SK-N-SH treated with all-trans-retinoic acid at 6 μM for 48 hours (cell line): ENCODE measurements around the gene ZNF391.
"Not testable (repeated sequence)": the region's sequence is repeated elsewhere in the genome, so short reads cannot be mapped to it uniquely, and the experiment has no call there.

Experiments used
- ATAC-seq: fragments of 200-7000 bp; cut with Tn5 transposase; 3 replicates; pipeline ENCODE4 v1.9.1; 2020; ENCODE audit warnings: mild to moderate bottlenecking, moderate library complexity
- ARNTL ChIP-seq: fragments of 450-650 bp; formaldehyde crosslinking; IDR thresholded peaks from 2 replicates; pipeline ENCODE4 v1.5.0; 2020; ENCODE audit warnings: low read depth, mild to moderate bottlenecking, moderate library complexity, borderline replicate concordance
- BACH2 ChIP-seq: fragments of 250-450 bp; sonication (Bioruptor Pico); IDR thresholded peaks from 2 replicates; pipeline ENCODE4 v1.9.0; 2021; ENCODE audit warnings: mild to moderate bottlenecking, borderline replicate concordance
- CREB5 ChIP-seq: fragments of 250-450 bp; sonication (Bioruptor Pico); IDR thresholded peaks from 2 replicates; pipeline ENCODE4 v1.5.1; 2020; ENCODE audit warnings: low read depth, mild to moderate bottlenecking, moderate library complexity
- CSDC2 ChIP-seq: fragments of 250-450 bp; sonication (Bioruptor Pico); IDR thresholded peaks from 2 replicates; pipeline ENCODE4 v1.5.0; 2020; ENCODE audit warnings: mild to moderate bottlenecking, moderate library complexity
- CSRNP3 ChIP-seq: fragments of 250-450 bp; sonication (Bioruptor Pico); IDR thresholded peaks from 2 replicates; pipeline ENCODE4 v1.5.1; 2021; ENCODE audit warnings: mild to moderate bottlenecking, moderate library complexity
- GLIS3 ChIP-seq: fragments of 250-450 bp; sonication (Bioruptor Pico); IDR thresholded peaks from 2 replicates; pipeline ENCODE4 v1.5.0; 2020; ENCODE audit warnings: mild to moderate bottlenecking, moderate library complexity
- ISL1 ChIP-seq: fragments of 250-450 bp; sonication (Bioruptor Pico); IDR thresholded peaks from 2 replicates; pipeline ENCODE4 v2.1.2; 2022; ENCODE audit warnings: mild to moderate bottlenecking, moderate library complexity
- OSR1 ChIP-seq: fragments of 250-450 bp; sonication (Bioruptor Pico); IDR thresholded peaks from 2 replicates; pipeline ENCODE4 v1.8.0; 2022; ENCODE audit warnings: moderate library complexity, mild to moderate bottlenecking, inconsistent platforms
- PATZ1 ChIP-seq: fragments of 250-450 bp; sonication (Bioruptor Pico); IDR thresholded peaks from 2 replicates; pipeline ENCODE4 v1.8.0; 2020; ENCODE audit warnings: mild to moderate bottlenecking, moderate library complexity, borderline replicate concordance
- POU6F1 ChIP-seq: fragments of 250-450 bp; sonication (Bioruptor Pico); IDR thresholded peaks from 2 replicates; pipeline ENCODE4 v1.8.0; 2021; ENCODE audit warnings: low read depth, mild to moderate bottlenecking, moderate library complexity, borderline replicate concordance
- PPARA ChIP-seq: fragments of 250-450 bp; sonication (Bioruptor Pico); IDR thresholded peaks from 2 replicates; pipeline ENCODE4 v1.5.0; 2020; ENCODE audit warnings: mild to moderate bottlenecking, borderline replicate concordance
- RARB ChIP-seq: fragments of 250-450 bp; sonication (Bioruptor Pico); IDR thresholded peaks from 2 replicates; pipeline ENCODE4 v1.8.0; 2021; ENCODE audit warnings: mild to moderate bottlenecking, moderate library complexity
- SNAI2 ChIP-seq: fragments of 250-450 bp; sonication (Bioruptor Pico); IDR thresholded peaks from 2 replicates; pipeline ENCODE4 v1.5.0; 2020; ENCODE audit warnings: mild to moderate bottlenecking, moderate library complexity
- TCF4 ChIP-seq: fragments of 250-450 bp; sonication (Bioruptor Pico); IDR thresholded peaks from 2 replicates; pipeline ENCODE4 v1.8.0; 2021; ENCODE audit warnings: mild to moderate bottlenecking, moderate library complexity, borderline replicate concordance
- TOX ChIP-seq: fragments of 250-450 bp; sonication (Bioruptor Pico); IDR thresholded peaks from 2 replicates; pipeline ENCODE4 v1.8.0; 2021; ENCODE audit warnings: mild to moderate bottlenecking, moderate library complexity, borderline replicate concordance
- TSHZ2 ChIP-seq: fragments of 250-450 bp; sonication (Bioruptor Pico); IDR thresholded peaks from 2 replicates; pipeline ENCODE4 v1.5.0; 2020; ENCODE audit warnings: mild to moderate bottlenecking, moderate library complexity
- ZFP3 ChIP-seq: fragments of 250-450 bp; sonication (Bioruptor Pico); IDR thresholded peaks from 2 replicates; pipeline ENCODE4 v1.5.0; 2020; ENCODE audit warnings: mild to moderate bottlenecking, moderate library complexity
- ZFP30 ChIP-seq: fragments of 450-650 bp; formaldehyde crosslinking; IDR thresholded peaks from 2 replicates; pipeline ENCODE4 v1.5.0; 2022; ENCODE audit warnings: mild to moderate bottlenecking, moderate library complexity
- ZNF565 ChIP-seq: fragments of 450-650 bp; formaldehyde crosslinking; conservative IDR thresholded peaks from 2 replicates; pipeline ENCODE4 v1.5.0; 2020; ENCODE audit warnings: low read depth, mild to moderate bottlenecking, moderate library complexity
- ZNF70 ChIP-seq: fragments of 450-650 bp; formaldehyde crosslinking; IDR thresholded peaks from 2 replicates; pipeline ENCODE4 v1.5.0; 2020; ENCODE audit warnings: mild to moderate bottlenecking, moderate library complexity
- ZNF8 ChIP-seq: fragments of 450-650 bp; formaldehyde crosslinking; IDR thresholded peaks from 2 replicates; pipeline ENCODE4 v1.5.0; 2020; ENCODE audit warnings: mild to moderate bottlenecking, moderate library complexity

ZNF391 gene

GRCh38 chr6:27375613-27376079 is 12.9 kb upstream of the ZNF391 start:
- no peak for ATAC-seq
- TF ChIP-seq ZNF8 (CRISPR knock-in tag) (no peak), TOX (CRISPR knock-in tag) (no peak), POU6F1 (CRISPR knock-in tag) (no peak), ISL1 (CRISPR knock-in tag) (no peak), TSHZ2 (no peak)

- ATAC-seq: not testable (repeated sequence)
Observed at GRCh38 chr6:27378406-27378805, 10.2 kb upstream of the ZNF391 start.

- ATAC-seq: not testable (repeated sequence)
Observed at GRCh38 chr6:27381001-27381400, 7.6 kb upstream of the ZNF391 start.

- ATAC-seq: no peak
- TF ChIP-seq ZFP3 (CRISPR knock-in tag) (no peak), BACH2 (CRISPR knock-in tag) (no peak), ARNTL (CRISPR knock-in tag) (no peak), PATZ1 (CRISPR knock-in tag) (no peak), PPARA (CRISPR knock-in tag) (no peak), RARB (CRISPR knock-in tag) (no peak), SNAI2 (CRISPR knock-in tag) (no peak), ZFP30 (CRISPR knock-in tag) (no peak)
Observed at GRCh38 chr6:27383011-27383410, 5.5 kb upstream of the ZNF391 start.

GRCh38 chr6:27383481-27383880 is 5.1 kb upstream of the ZNF391 start:
- ATAC-seq: no peak
- no peak for TF ChIP-seq ARNTL (CRISPR knock-in tag)

- TF ChIP-seq CSDC2 (no peak), TCF4 (CRISPR knock-in tag) (no peak), CREB5 (CRISPR knock-in tag) (no peak), PATZ1 (CRISPR knock-in tag) (no peak), ZNF70 (no peak), RARB (CRISPR knock-in tag) (no peak), ZNF8 (CRISPR knock-in tag) (no peak), BACH2 (CRISPR knock-in tag) (no peak), CSRNP3 (no peak), TOX (CRISPR knock-in tag) (no peak), PPARA (CRISPR knock-in tag) (no peak), ZNF565 (CRISPR knock-in tag) (no peak), GLIS3 (CRISPR knock-in tag) (no peak), OSR1 (no peak), ISL1 (CRISPR knock-in tag) (no peak), ARNTL (CRISPR knock-in tag) (no peak)
Observed at GRCh38 chr6:27392623-27393022, 4.1 kb downstream of the ZNF391 start.

More at GRCh38 chr6:27392623-27393022, 4.1 kb downstream of the ZNF391 start:
- no peak for ATAC-seq
